ENCODE data around the gene HSD17B4.

DNA sequence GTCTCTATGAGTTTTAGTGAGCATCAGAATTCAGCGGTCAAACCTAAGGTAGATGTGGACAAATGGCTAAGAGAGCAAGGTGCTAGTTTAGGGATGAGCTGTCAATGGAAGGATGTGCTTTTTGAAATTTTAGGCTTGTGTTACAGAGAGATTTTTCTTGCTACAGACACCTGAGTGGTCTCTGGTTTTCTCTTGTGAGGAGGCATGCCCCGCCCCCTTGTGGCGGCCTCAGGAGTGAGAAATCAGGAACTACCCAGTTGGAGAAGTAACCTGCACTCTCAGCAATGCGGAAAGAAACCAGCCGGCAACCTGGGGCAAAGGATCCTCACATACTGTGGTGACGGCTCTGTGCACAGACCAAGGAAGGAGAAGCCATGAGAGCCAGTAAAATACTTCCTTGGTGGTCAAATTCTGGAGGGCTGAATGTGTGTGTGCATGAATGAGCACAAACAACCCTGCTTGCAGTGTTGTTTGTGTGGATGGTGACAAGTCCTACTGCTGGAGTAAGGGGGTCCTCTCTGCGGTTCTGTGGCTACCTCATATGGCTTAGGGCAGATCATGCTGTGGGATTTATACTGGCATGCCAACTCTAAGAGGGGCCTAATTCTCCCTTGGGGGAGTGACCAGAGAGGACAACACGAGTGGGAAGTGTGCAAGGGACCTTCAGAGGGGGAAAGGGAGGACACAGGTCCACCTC is 16.7 kb upstream of the HSD17B4 start:
- TF ChIP-seq EZH2 (IDR thresholded peaks at IDR 0.05) (no peak), JUND (IDR thresholded peaks at IDR 0.05) (no peak), SIN3A (IDR thresholded peaks at IDR 0.05; ENCODE audit: low read depth) (no peak), EZH2phosphoT487 (IDR thresholded peaks at IDR 0.05; ENCODE audit: borderline replicate concordance) (no peak), CEBPB (IDR thresholded peaks at IDR 0.05; ENCODE audit: low read depth) (no peak), EGR1 (IDR thresholded peaks at IDR 0.05; ENCODE audit: low read depth) (no peak)
- TF ChIP-seq, protein P1, sequence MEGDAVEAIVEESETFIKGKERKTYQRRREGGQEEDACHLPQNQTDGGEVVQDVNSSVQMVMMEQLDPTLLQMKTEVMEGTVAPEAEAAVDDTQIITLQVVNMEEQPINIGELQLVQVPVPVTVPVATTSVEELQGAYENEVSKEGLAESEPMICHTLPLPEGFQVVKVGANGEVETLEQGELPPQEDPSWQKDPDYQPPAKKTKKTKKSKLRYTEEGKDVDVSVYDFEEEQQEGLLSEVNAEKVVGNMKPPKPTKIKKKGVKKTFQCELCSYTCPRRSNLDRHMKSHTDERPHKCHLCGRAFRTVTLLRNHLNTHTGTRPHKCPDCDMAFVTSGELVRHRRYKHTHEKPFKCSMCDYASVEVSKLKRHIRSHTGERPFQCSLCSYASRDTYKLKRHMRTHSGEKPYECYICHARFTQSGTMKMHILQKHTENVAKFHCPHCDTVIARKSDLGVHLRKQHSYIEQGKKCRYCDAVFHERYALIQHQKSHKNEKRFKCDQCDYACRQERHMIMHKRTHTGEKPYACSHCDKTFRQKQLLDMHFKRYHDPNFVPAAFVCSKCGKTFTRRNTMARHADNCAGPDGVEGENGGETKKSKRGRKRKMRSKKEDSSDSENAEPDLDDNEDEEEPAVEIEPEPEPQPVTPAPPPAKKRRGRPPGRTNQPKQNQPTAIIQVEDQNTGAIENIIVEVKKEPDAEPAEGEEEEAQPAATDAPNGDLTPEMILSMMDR (IDR thresholded peaks at IDR 0.05 in 2 of 3, conservative IDR thresholded peaks at IDR 0.05 in 1 of 3; ENCODE audit: borderline replicate concordance in 1 of 3, insufficient read depth in 1 of 3, low read depth in 2 of 3, low read length in 2 of 3), result peak; percentile 25 to 65 (median 64); a peak in 4 of 6 replicates

All from HCT116 (cell line).